ENCODE data around the gene C16orf74.

The C16orf74 gene

DNA sequence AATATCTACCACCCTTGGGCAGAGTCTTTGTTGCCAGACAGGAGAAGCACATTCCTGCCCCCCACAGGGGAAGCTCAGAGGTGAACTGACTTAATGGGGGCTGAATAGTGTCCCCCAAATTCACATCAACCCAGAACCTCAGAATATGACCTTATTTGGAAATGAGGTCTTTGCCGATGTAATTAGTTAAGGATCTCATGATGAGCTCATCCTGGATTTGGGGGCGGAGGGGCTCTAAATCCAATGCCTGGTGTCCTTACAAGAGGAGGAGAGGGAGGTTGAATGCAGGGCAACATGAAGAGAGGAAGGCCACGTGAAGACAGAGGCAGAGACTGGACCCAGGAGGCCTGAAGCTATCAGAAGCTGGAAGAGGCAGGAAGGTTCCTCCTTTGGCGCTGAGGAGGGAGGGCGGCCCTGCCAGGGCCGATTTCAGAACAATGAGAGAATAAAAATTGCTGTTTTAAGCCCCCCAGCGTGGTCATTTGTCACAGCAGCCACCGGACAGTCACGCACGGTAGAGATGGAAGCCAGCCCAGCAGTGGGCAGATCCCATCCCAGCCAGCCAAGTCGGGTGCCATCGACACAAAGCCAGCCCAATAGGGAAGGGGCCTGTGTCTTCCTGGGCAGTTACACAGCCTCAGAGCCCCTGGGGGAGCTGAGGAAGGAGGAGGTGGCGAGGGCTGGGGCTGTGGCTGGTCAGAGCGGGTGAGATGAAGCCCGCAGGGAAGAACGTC lies 21.3 kb downstream of the C16orf74 start:
- H3K4me3 ChIP-seq (ENCODE audit: low read length) = no peak overlapping the region
- no peak for DNase-seq (ENCODE audit: low read depth)
- TF ChIP-seq, protein P1, sequence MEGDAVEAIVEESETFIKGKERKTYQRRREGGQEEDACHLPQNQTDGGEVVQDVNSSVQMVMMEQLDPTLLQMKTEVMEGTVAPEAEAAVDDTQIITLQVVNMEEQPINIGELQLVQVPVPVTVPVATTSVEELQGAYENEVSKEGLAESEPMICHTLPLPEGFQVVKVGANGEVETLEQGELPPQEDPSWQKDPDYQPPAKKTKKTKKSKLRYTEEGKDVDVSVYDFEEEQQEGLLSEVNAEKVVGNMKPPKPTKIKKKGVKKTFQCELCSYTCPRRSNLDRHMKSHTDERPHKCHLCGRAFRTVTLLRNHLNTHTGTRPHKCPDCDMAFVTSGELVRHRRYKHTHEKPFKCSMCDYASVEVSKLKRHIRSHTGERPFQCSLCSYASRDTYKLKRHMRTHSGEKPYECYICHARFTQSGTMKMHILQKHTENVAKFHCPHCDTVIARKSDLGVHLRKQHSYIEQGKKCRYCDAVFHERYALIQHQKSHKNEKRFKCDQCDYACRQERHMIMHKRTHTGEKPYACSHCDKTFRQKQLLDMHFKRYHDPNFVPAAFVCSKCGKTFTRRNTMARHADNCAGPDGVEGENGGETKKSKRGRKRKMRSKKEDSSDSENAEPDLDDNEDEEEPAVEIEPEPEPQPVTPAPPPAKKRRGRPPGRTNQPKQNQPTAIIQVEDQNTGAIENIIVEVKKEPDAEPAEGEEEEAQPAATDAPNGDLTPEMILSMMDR (IDR thresholded peaks at IDR 0.05; ENCODE audit: insufficient read depth, low read depth, low read length, missing control alignments) = no peak

DNA sequence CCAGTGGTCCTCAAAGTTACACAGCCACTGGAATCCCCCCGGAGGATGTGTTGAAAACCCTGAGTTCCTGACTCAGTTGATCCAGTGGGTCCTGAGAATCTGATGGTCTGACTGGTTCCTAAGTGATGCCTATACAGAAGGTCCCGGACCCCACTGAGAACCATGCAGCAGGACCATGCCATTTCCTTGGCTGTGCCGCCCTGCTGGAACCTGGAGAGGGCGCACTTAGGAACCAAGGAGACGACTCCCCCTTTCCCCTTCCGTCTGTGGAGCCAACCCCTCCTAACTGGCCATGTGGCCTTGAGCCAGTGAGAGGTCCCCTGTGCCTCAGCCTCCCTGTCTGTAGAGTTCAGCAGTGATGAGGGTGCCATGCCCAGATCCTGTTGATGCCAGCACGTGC lies 22.0 kb downstream of the C16orf74 start:
- TF ChIP-seq, protein P1 (IDR thresholded peaks at IDR 0.05; ENCODE audit: insufficient read depth, low read depth, low read length, missing control alignments) = peak; percentile 23
- no peak for DNase-seq (ENCODE audit: low read depth)
- no peak overlapping the region for H3K4me3 ChIP-seq (ENCODE audit: low read length)

GRCh38 chr16:85724936-85725335 lies 26.0 kb downstream of the C16orf74 start:
- H3K4me3 ChIP-seq (ENCODE audit: low read length) = no peak overlapping the region
- TF ChIP-seq, protein P1 (IDR thresholded peaks at IDR 0.05; ENCODE audit: insufficient read depth, low read depth, low read length, missing control alignments) = no peak
- DNase-seq (ENCODE audit: low read depth) = no peak

- no peak for DNase-seq (ENCODE audit: low read depth)
- TF ChIP-seq, protein P1 (IDR thresholded peaks at IDR 0.05; ENCODE audit: insufficient read depth, low read depth, low read length, missing control alignments) = no peak
- H3K4me3 ChIP-seq (ENCODE audit: low read length) = no peak overlapping the region
Measured at GRCh38 chr16:85724126-85724879, 26.6 kb downstream of the C16orf74 start.

- TF ChIP-seq, protein P1 (IDR thresholded peaks at IDR 0.05; ENCODE audit: insufficient read depth, low read depth, low read length, missing control alignments) = no peak
- peak; percentile 37 for DNase-seq (ENCODE audit: low read depth)
- no peak overlapping the region for H3K4me3 ChIP-seq (ENCODE audit: low read length)
Measured at GRCh38 chr16:85722128-85722893, 28.6 kb downstream of the C16orf74 start.

DNA sequence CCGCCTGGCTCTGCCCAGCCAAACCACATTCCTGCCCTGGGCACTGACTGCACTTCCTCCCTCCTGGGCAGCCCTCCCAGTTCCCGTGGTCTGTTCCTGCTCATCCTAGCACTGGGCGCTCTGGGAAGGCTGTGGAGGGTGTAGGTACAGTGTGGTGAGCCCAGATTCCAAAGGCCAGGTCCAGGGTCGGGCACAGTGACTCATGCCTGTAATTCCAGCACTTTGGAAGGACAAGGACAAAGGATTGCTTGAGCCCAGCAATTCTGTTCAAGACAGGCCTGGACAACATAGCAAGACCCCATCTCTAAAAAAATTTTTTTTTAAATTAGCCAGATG lies 30.6 kb downstream of the C16orf74 start:
- TF ChIP-seq, protein P1 (IDR thresholded peaks at IDR 0.05; ENCODE audit: insufficient read depth, low read depth, low read length, missing control alignments) = no peak
- peak; percentile 88 for DNase-seq (ENCODE audit: low read depth)

More for the DNA sequence above, 30.6 kb downstream of the C16orf74 start:
- no peak overlapping the region for H3K4me3 ChIP-seq (ENCODE audit: low read length)

Data from epithelial cell of esophagus (primary cell).